Stimulated activated memory B cell treated with anti-CD40 and anti-IgM and Interleukin-4, amounts not matched to agents 10 μg/mL and 1 μg/mL and 100 μg/mL, for 72 hours (primary cell): ENCODE measurements around the gene BORCS6.

Source experiments
- ATAC-seq: fragments of 150-1000 bp; cut with Tn5 transposase; 2 replicates; pipeline ENCODE4 v1.10.0; 2021
- H3K27ac Mint-ChIP-seq: one replicate; pipeline ENCODE4 v1.8.0; 2022; ENCODE audit warnings: mild to moderate bottlenecking, mixed read lengths
- H3K27me3 Mint-ChIP-seq: one replicate; pipeline ENCODE4 v1.8.0; 2022; ENCODE audit warnings: mixed read lengths
- H3K36me3 Mint-ChIP-seq: one replicate; pipeline ENCODE4 v1.8.0; 2022; ENCODE audit warnings: mixed read lengths
- H3K4me1 Mint-ChIP-seq: one replicate; pipeline ENCODE4 v1.8.0; 2022; ENCODE audit warnings: mixed read lengths
- H3K4me3 Mint-ChIP-seq: one replicate; pipeline ENCODE4 v1.8.0; 2022; ENCODE audit warnings: mild to moderate bottlenecking, moderate library complexity, mixed read lengths
- H3K9me3 Mint-ChIP-seq: one replicate; pipeline ENCODE4 v1.8.0; 2022; ENCODE audit warnings: mixed read lengths

Gene BORCS6

DNA sequence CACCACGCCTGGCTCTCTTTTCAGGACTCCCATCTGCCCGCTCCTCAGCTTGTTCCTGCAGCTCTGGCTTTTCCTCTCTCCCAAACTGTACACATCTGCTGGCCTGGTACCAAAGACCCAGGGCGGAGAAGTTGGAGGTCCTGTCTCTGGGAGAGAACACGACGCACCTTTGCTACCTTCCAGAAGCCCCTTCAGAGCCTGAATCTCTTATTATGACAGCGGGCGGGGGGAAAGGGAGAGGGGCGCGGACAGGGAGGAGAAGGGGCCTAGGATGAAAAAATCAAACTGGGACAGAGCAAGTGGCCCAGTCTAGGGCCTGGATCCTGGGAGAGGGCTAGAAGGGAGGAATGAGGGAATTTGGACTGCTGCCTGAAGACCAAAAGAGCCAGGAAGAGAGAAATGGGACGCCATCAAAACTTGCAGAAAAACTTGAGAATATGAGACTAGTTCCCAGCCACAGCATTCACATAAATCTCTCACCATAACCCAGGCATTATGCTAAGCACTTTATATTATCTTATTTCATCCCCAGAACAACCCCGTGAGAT is 35.3 kb downstream of the BORCS6 start:
- Mint-ChIP-seq H3K9me3 (no peaks in the 10 kb centered on the region), H3K27ac (no peak overlapping the region), H3K36me3 (peaks cover 7% of the 10 kb centered on the region), H3K27me3 (no peaks in the 10 kb centered on the region), H3K4me3 (peak overlapping the region; percentile 33), H3K4me1 (peaks cover 27% of the 10 kb centered on the region)
- ATAC-seq: no peak

GRCh38 chr17:8153957-8154607 is 35.9 kb downstream of the BORCS6 start:
- H3K9me3 Mint-ChIP-seq: no peaks in the 10 kb centered on the region
- H3K4me3 Mint-ChIP-seq: peak overlapping the region; percentile 33
- H3K27ac Mint-ChIP-seq: no peak overlapping the region
- H3K36me3 Mint-ChIP-seq: peaks cover 10% of the 10 kb centered on the region
- H3K4me1 Mint-ChIP-seq: peaks cover 25% of the 10 kb centered on the region
- ATAC-seq: no peak
- no peaks in the 10 kb centered on the region for H3K27me3 Mint-ChIP-seq

GRCh38 chr17:8153525-8153956 is 36.4 kb downstream of the BORCS6 start:
- Mint-ChIP-seq H3K27ac (no peak overlapping the region), H3K4me1 (peaks cover 20% of the 10 kb centered on the region), H3K27me3 (no peaks in the 10 kb centered on the region), H3K4me3 (peak overlapping the region; percentile 53), H3K36me3 (peaks cover 15% of the 10 kb centered on the region), H3K9me3 (no peaks in the 10 kb centered on the region)
- ATAC-seq: no peak

- Mint-ChIP-seq H3K27ac (no peak overlapping the region), H3K4me3 (no peak overlapping the region), H3K36me3 (peaks cover 20% of the 10 kb centered on the region), H3K4me1 (peaks cover 16% of the 10 kb centered on the region), H3K9me3 (no peaks in the 10 kb centered on the region), H3K27me3 (no peaks in the 10 kb centered on the region)
- ATAC-seq: no peak
These were observed 36.9 kb downstream of the BORCS6 start for GRCh38 chr17:8153031-8153451.

- peak within 1 kb of the TSS; percentile 83 for H3K4me3 Mint-ChIP-seq
- H3K27ac Mint-ChIP-seq: peak within 1 kb of the TSS; percentile 74
- no peaks in the 10 kb centered on the region for H3K27me3 Mint-ChIP-seq
- H3K4me1 Mint-ChIP-seq: peaks cover 16% of the 10 kb centered on the region
- H3K9me3 Mint-ChIP-seq: no peaks in the 10 kb centered on the region
- peak; percentile 39 for ATAC-seq
- H3K36me3 Mint-ChIP-seq: peaks cover 28% of the 10 kb centered on the region
These were observed 37.7 kb downstream of the BORCS6 start, which contains the start of gene PER1 for GRCh38 chr17:8152112-8152775. PER1 (minus strand) TSS chr17:8152404; CDS start chr17:8150706, 1,698 bp downstream.

- peak overlapping the region; percentile 83 for H3K4me3 Mint-ChIP-seq
These were observed 38.3 kb downstream of the BORCS6 start for GRCh38 chr17:8151641-8152111.

GRCh38 chr17:8151120-8151640 is 38.8 kb downstream of the BORCS6 start:
- peaks cover 39% of the 10 kb centered on the region for H3K36me3 Mint-ChIP-seq
- peak overlapping the region; percentile 74 for H3K27ac Mint-ChIP-seq
- H3K27me3 Mint-ChIP-seq: no peaks in the 10 kb centered on the region
- peaks cover 20% of the 10 kb centered on the region for H3K4me1 Mint-ChIP-seq
- peak; percentile 74 for ATAC-seq
- H3K9me3 Mint-ChIP-seq: no peaks in the 10 kb centered on the region
- peak overlapping the region; percentile 83 for H3K4me3 Mint-ChIP-seq

More at GRCh38 chr17:8151641-8152111, 38.3 kb downstream of the BORCS6 start:
- no peaks in the 10 kb centered on the region for H3K9me3 Mint-ChIP-seq
- peak overlapping the region; percentile 74 for H3K27ac Mint-ChIP-seq
- peaks cover 34% of the 10 kb centered on the region for H3K36me3 Mint-ChIP-seq
- ATAC-seq: no peak
- H3K27me3 Mint-ChIP-seq: no peaks in the 10 kb centered on the region
- H3K4me1 Mint-ChIP-seq: peaks cover 16% of the 10 kb centered on the region

GRCh38 chr17:8150194-8151119 is 39.5 kb downstream of the BORCS6 start:
- ATAC-seq: no peak

GRCh38 chr17:8149419-8150193 is 40.4 kb downstream of the BORCS6 start:
- peaks cover 53% of the 10 kb centered on the region for H3K36me3 Mint-ChIP-seq
- H3K9me3 Mint-ChIP-seq: no peaks in the 10 kb centered on the region
- no peak overlapping the region for H3K27ac Mint-ChIP-seq
- ATAC-seq: no peak
- peaks cover 24% of the 10 kb centered on the region for H3K4me1 Mint-ChIP-seq
- no peaks in the 10 kb centered on the region for H3K27me3 Mint-ChIP-seq
- no peak overlapping the region for H3K4me3 Mint-ChIP-seq

More at GRCh38 chr17:8150194-8151119, 39.5 kb downstream of the BORCS6 start:
- Mint-ChIP-seq H3K27ac (peak overlapping the region; percentile 74), H3K4me1 (peaks cover 24% of the 10 kb centered on the region), H3K4me3 (peak overlapping the region; percentile 83), H3K27me3 (no peaks in the 10 kb centered on the region), H3K36me3 (peaks cover 46% of the 10 kb centered on the region), H3K9me3 (no peaks in the 10 kb centered on the region)

DNA sequence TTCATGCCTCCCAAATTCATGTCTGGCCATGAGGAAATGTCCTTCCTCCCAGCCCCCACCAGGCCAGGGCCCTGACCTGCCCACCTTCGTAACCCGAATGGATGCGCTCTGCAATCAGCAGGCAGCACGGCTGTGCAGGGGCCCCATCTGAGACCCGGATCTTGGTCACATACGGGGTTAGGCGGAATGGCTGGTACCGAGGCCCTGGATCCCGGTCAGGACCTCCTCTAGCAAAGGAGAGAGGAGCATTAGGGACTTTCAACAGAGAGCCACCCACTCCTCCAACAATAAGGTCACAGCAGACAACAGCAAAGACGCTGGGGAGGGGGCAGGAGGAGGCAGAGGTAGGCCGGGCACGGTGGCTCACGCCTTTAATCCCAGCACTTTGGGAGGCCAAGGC is 41.4 kb downstream of the BORCS6 start:
- H3K4me3 Mint-ChIP-seq: no peak overlapping the region
- H3K27ac Mint-ChIP-seq: no peak overlapping the region
- peaks cover 24% of the 10 kb centered on the region for H3K4me1 Mint-ChIP-seq
- no peaks in the 10 kb centered on the region for H3K9me3 Mint-ChIP-seq
- no peak for ATAC-seq
- H3K27me3 Mint-ChIP-seq: no peaks in the 10 kb centered on the region
- peaks cover 64% of the 10 kb centered on the region for H3K36me3 Mint-ChIP-seq

DNA sequence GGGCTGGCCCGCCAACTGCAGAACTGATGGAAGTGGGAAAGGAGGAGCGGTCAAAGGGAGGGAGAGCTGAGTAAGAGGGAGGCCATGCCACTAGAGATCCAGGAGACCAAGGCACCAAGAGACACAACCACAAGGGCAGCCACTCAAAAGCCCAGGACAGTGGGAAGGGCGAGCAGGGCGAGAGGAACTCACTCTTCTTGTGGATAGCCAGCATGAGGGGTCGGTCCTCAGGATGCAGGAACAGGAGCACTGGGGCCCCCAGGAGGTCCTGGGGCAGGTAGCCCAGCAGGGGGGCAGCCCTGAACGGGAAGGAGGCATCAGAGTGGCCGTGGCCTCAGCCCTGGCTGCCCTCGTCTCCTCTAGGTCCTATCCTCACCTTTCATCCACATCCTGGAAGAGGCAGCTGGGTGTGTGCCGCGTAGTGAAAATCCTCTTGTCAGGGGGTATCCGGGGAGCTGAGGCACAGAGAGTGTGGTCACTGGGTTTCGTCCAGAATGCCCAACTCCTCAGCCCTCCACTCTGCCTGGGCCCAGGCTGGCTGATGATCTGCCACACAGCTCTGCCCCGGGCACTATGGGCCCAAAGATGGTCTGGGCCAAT is 42.1 kb downstream of the BORCS6 start:
- Mint-ChIP-seq H3K4me1 (peaks cover 24% of the 10 kb centered on the region), H3K4me3 (no peak overlapping the region), H3K27ac (no peak overlapping the region), H3K36me3 (peaks cover 69% of the 10 kb centered on the region), H3K9me3 (no peaks in the 10 kb centered on the region), H3K27me3 (no peaks in the 10 kb centered on the region)
- ATAC-seq: no peak

- no peak overlapping the region for H3K4me3 Mint-ChIP-seq
- no peaks in the 10 kb centered on the region for H3K27me3 Mint-ChIP-seq
- H3K36me3 Mint-ChIP-seq: peaks cover 75% of the 10 kb centered on the region
- no peak for ATAC-seq
- peaks cover 24% of the 10 kb centered on the region for H3K4me1 Mint-ChIP-seq
- H3K9me3 Mint-ChIP-seq: no peaks in the 10 kb centered on the region
- no peak overlapping the region for H3K27ac Mint-ChIP-seq
These were observed 42.7 kb downstream of the BORCS6 start for GRCh38 chr17:8147141-8147804.

DNA sequence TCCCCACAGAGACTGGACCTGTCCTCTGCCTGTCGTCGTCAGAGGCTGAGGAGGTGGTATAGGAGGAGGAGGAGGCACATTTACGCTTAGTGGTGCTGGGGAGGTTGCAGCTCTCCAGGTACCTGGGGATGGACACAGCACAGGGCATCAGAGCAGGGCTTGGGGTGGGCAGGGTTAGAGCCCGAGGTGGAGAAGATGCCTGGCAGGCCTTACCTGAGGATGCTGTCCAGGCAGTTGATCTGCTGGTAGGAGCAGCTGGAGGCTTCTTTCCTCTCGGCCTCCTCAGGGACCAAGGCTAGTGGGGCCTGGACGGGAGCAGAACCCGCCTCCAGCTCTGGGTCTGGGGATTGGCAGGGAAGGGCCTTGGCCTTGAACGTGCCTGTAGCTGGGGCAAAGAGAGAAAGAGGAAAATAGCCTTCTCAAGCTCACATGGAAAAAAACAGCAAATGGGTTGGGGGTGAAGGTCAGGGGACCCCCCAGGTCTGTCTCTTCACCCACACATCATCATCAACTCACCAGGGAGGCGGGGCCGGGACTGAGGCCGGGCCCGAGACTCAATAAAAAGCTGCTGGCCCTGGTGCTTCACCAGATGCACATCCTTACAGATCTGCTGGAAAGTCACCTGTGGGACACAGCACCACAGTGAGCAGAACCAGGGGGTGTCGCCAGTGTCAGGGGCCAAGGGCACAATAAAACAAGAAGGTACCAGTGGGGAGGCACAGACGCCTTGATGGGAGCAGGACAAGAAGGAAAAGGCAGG is 43.4 kb downstream of the BORCS6 start:
- H3K27me3 Mint-ChIP-seq: no peaks in the 10 kb centered on the region
- no peak for ATAC-seq
- H3K9me3 Mint-ChIP-seq: no peaks in the 10 kb centered on the region
- no peak overlapping the region for H3K27ac Mint-ChIP-seq
- H3K4me1 Mint-ChIP-seq: peaks cover 24% of the 10 kb centered on the region
- no peak overlapping the region for H3K4me3 Mint-ChIP-seq
- peaks cover 79% of the 10 kb centered on the region for H3K36me3 Mint-ChIP-seq
